PFSK-1 (cell line): ENCODE results near the gene SLC5A12.

Experiments used
- FOXP2 ChIP-seq: optimal IDR thresholded peaks from 2 replicates; pipeline ENCODE3; 2011; ENCODE audit warnings: borderline replicate concordance, control low read depth, inconsistent platforms; ENCODE audit not compliant: insufficient read depth; ENCODE audit errors: extremely low read length, extremely low read depth
- POLR2AphosphoS5 ChIP-seq: IDR thresholded peaks from 2 replicates; pipeline ENCODE4 v1.6.1; 2012; ENCODE audit warnings: low read depth, mild to moderate bottlenecking, control low read depth, low read length, moderate library complexity
- REST ChIP-seq, 2 experiments: IDR thresholded peaks; 2 replicates each; pipeline versions ENCODE4 v1.6.1 to v1.8.0; 2011 to 2012; ENCODE audit warnings: low read depth in 2 of 2, low read length in 2 of 2, control low read depth in 1 of 2, inconsistent platforms in 1 of 2, mild to moderate bottlenecking in 1 of 2, moderate library complexity in 1 of 2; ENCODE audit not compliant: insufficient read depth in 1 of 2
- SIN3A ChIP-seq: IDR thresholded peaks from 2 replicates; pipeline ENCODE4 v1.6.1; 2012; ENCODE audit warnings: mild to moderate bottlenecking, low read length, moderate library complexity, borderline replicate concordance; ENCODE audit not compliant: insufficient read depth
- TAF1 ChIP-seq: IDR thresholded peaks from 2 replicates; pipeline ENCODE4 v1.6.1; 2012; ENCODE audit warnings: low read length, control low read depth, borderline replicate concordance; ENCODE audit not compliant: insufficient read depth

The SLC5A12 gene

GRCh38 chr11:26662916-26663315 lies 58.9 kb downstream of the SLC5A12 start:
- TF ChIP-seq SIN3A (no peak), FOXP2 (no peak), REST (IDR thresholded peaks at IDR 0.05; ENCODE audit: insufficient read depth in 1 of 2, low read depth in 2 of 2, low read length in 2 of 2) (no peak), TAF1 (no peak), POLR2AphosphoS5 (no peak)

- TF ChIP-seq POLR2AphosphoS5 (no peak), FOXP2 (no peak), REST (IDR thresholded peaks at IDR 0.05; ENCODE audit: insufficient read depth in 1 of 2, low read depth in 2 of 2, low read length in 2 of 2) (no peak), TAF1 (no peak), SIN3A (no peak)
Observed at GRCh38 chr11:26655287-26655686, 66.6 kb downstream of the SLC5A12 start.

GRCh38 chr11:26651916-26652315 lies 69.9 kb downstream of the SLC5A12 start:
- TF ChIP-seq REST (IDR thresholded peaks at IDR 0.05; ENCODE audit: insufficient read depth in 1 of 2, low read depth in 2 of 2, low read length in 2 of 2) (no peak), POLR2AphosphoS5 (no peak), FOXP2 (no peak), SIN3A (no peak), TAF1 (no peak)

GRCh38 chr11:26649884-26650283 lies 72.0 kb downstream of the SLC5A12 start:
- TF ChIP-seq TAF1 = no peak
- TF ChIP-seq REST (IDR thresholded peaks at IDR 0.05; ENCODE audit: insufficient read depth in 1 of 2, low read depth in 2 of 2, low read length in 2 of 2) = no peak
- TF ChIP-seq POLR2AphosphoS5 = no peak
- no peak for TF ChIP-seq FOXP2
- no peak for TF ChIP-seq SIN3A

- TF ChIP-seq SIN3A = no peak
- TF ChIP-seq FOXP2 = no peak
- no peak for TF ChIP-seq TAF1
- no peak for TF ChIP-seq REST (IDR thresholded peaks at IDR 0.05; ENCODE audit: insufficient read depth in 1 of 2, low read depth in 2 of 2, low read length in 2 of 2)
- TF ChIP-seq POLR2AphosphoS5 = no peak
Observed at GRCh38 chr11:26632691-26633159, 89.1 kb downstream of the SLC5A12 start.
